GM12872 (cell line): ENCODE measurements around the gene EEPD1.

Source experiments
- TF ChIP-seq, protein P1 (sequence below): IDR thresholded peaks from 3 replicates; pipeline ENCODE4 v1.5.1; 2011; ENCODE audit warnings: low read depth, mild to moderate bottlenecking, low read length, moderate library complexity; ENCODE audit not compliant: insufficient read depth

Gene EEPD1

DNA sequence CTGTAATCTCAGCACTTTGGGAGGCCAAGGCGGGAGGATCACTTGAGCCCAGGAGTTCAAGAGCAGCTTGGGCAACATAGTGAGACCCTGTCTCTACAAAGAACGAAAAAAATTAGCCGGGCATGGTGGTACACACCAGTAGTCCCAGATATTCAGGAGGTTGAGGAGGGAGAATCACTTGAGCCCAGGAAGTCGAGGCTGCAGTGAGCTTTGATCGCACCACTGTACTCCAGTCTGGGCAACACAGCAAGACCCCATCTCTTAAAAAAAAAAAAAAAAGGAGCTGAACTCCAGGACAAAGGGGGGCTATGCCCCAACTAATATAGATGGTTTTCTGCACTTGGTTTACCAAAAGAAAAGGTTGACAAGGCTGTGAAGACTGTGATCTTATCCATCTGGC lies 135.4 kb downstream of the EEPD1 start:
- TF ChIP-seq, protein P1, sequence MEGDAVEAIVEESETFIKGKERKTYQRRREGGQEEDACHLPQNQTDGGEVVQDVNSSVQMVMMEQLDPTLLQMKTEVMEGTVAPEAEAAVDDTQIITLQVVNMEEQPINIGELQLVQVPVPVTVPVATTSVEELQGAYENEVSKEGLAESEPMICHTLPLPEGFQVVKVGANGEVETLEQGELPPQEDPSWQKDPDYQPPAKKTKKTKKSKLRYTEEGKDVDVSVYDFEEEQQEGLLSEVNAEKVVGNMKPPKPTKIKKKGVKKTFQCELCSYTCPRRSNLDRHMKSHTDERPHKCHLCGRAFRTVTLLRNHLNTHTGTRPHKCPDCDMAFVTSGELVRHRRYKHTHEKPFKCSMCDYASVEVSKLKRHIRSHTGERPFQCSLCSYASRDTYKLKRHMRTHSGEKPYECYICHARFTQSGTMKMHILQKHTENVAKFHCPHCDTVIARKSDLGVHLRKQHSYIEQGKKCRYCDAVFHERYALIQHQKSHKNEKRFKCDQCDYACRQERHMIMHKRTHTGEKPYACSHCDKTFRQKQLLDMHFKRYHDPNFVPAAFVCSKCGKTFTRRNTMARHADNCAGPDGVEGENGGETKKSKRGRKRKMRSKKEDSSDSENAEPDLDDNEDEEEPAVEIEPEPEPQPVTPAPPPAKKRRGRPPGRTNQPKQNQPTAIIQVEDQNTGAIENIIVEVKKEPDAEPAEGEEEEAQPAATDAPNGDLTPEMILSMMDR = no peak

GRCh38 chr7:36289833-36290661 lies 137.0 kb downstream of the EEPD1 start:
- TF ChIP-seq, protein P1 = no peak

DNA sequence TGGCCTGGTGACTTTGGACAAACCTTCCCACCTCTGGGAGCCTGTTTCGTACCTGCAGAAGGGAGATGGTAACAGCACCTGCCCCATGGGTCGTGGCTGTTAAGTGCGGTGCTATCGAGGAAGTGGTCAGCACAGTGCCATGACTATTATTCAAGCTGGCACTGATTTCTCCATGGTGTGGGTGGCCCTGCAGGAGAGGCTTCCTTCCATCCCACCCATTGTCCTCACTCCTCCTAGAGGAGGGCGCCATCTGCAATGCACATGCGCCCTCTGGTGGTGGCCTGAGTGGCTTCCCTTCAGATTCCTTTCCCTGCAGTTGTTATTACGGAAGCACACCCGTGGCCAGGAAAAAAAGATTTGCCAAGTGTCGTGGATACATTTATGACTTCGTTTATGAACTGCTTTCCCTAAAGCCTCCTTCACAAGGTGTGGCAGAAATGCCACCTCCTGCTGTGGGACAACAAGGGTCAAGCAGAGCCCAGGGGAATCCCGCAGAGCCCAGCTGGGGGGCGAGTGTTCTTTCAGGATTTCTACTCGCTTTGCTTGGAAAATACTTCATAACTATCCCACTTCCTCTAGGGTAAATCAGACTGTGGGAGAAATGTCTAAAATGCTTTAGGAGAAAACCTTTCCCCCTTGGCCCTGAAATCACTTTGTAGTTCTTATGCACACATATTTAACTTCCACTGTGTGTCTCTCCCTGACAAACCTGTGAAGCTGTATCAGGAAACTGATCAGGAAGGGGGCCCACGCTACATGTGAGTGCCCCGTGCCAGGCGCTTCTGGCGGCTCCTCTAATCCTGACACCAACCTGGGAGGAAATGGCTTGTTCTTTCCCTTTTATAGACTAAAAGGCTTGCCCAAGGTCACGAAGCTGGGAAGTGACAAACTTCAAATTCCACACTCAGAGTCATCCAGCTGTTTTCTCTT lies 138.6 kb downstream of the EEPD1 start:
- TF ChIP-seq, protein P1 = peak; percentile 93

- TF ChIP-seq, protein P1 = no peak
Observed at GRCh38 chr7:36295090-36295489, 142.0 kb downstream of the EEPD1 start.

DNA sequence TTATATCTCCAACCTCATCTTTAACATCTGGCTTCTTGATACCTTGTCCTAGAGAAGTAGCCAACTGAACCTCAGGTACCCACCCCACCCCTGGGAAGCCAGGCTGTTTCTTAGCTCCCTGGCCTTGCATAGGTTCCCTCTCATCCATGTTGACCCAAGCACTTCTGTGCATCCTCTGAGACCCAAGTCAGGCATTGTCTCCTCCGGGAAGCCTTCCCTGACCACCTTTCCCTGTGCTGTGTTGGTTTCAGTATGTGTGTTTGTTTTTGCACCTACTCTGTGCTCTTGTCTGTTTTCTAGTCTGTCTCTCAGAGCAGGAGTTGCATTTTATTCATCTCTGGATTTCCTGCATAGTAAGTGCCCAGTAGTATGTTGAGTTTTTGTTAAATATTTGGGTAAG lies 143.2 kb downstream of the EEPD1 start:
- TF ChIP-seq, protein P1 = no peak

DNA sequence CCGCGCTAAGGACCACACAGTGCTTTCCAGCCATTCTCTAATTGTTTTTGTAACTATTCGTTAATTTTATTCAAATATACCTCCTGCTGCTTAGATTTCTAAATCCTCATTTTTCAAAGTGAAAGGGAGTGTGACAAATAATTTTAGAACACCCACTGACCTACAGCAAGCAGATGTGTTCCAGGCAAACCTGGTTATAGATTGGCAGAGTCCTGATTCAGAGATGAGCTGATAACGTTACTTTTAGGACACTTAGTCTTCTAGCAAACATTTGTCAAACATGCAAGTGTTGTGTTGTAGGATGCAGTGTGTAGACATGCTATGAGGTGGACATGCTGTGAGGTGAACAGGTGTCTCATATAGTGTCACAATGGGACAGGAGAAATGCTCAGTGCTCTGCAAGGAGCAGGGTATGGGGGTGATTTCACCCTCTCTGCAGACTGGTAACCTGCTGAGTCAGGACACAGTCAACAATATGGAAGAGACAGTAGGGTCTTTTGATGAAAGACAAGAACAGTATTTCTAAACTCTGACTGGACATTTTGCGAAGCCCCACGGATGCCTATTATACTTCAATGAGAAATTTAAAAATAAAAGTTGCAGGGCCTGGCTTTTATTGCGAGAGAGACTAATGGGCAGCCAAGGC lies 144.4 kb downstream of the EEPD1 start:
- TF ChIP-seq, protein P1 = no peak

- TF ChIP-seq, protein P1 = no peak
Observed at GRCh38 chr7:36298106-36298505, 145.1 kb downstream of the EEPD1 start.
